Fibroblast of lung (primary cell): ENCODE measurements around the gene CEP164. TPM values are rescaled to one million over a fixed set of nuclear protein-coding genes. Genes with fewer than 3 reads are reported as not detected.

Experiments
- DNase-seq, 2 donors: peaks; one replicate each; pipeline versions ENCODE4 v3.0.0 to v3.0.0-alpha.2; 2010; ENCODE audit warnings: low read depth in 2 of 2
- H2AFZ ChIP-seq: 2 replicates; pipeline ENCODE4 v1.5.1; 2012; ENCODE audit warnings: low read length, control low read depth, inconsistent platforms
- H3K27ac ChIP-seq: 2 replicates; pipeline ENCODE4 v1.5.1; 2011; ENCODE audit warnings: low read length, control low read depth; ENCODE audit not compliant: insufficient read depth
- H3K27me3 ChIP-seq: 2 replicates; pipeline ENCODE4 v1.5.1; 2011; ENCODE audit warnings: mild to moderate bottlenecking, low read length; ENCODE audit not compliant: control insufficient read depth, insufficient read depth
- H3K36me3 ChIP-seq: 2 replicates; pipeline ENCODE4 v1.5.1; 2011; ENCODE audit warnings: low read length; ENCODE audit not compliant: control insufficient read depth, insufficient read depth
- H3K4me1 ChIP-seq: 2 replicates; pipeline ENCODE4 v1.5.1; 2011; ENCODE audit warnings: low read length; ENCODE audit not compliant: control insufficient read depth, insufficient read depth; ENCODE audit errors: extremely low read depth
- H3K4me2 ChIP-seq: 2 replicates; pipeline ENCODE4 v1.5.1; 2011; ENCODE audit warnings: low read length, control low read depth; ENCODE audit not compliant: insufficient read depth; ENCODE audit errors: extremely low read depth
- H3K4me3 ChIP-seq, 4 experiments: fragments of 200-600 bp in 1 of 4; sonication (generic) in 1 of 4; replicated peaks in 1 of 4; 2 replicates each; pipeline ENCODE4 v1.5.1; 2011 to 2016; ENCODE audit warnings: low read length in 4 of 4, low read depth in 3 of 4, mild to moderate bottlenecking in 3 of 4, control low read depth in 2 of 4, inconsistent platforms in 1 of 4, mixed read lengths in 1 of 4; ENCODE audit not compliant: insufficient read depth in 1 of 4; ENCODE audit errors: control extremely low read depth in 1 of 4
- H3K79me2 ChIP-seq: 2 replicates; pipeline ENCODE4 v1.5.1; 2012; ENCODE audit warnings: mild to moderate bottlenecking, low read length, inconsistent platforms; ENCODE audit not compliant: control insufficient read depth, insufficient read depth
- H3K9ac ChIP-seq: 2 replicates; pipeline ENCODE4 v1.5.1; 2011; ENCODE audit warnings: mild to moderate bottlenecking, low read length, control low read depth; ENCODE audit not compliant: insufficient read depth
- H3K9me3 ChIP-seq: 2 replicates; pipeline ENCODE4 v1.5.1; 2012; ENCODE audit warnings: low read depth, low read length; ENCODE audit not compliant: control insufficient read depth, insufficient read depth
- H4K20me1 ChIP-seq: 2 replicates; pipeline ENCODE4 v1.5.1; 2011; ENCODE audit warnings: low read length; ENCODE audit not compliant: control insufficient read depth, insufficient read depth; ENCODE audit errors: extremely low read depth
- CTCF ChIP-seq, 2 donors: IDR thresholded peaks in 1 of 2; conservative IDR thresholded peaks in 1 of 2; 1 replicate in 1 of 2; 2 replicates in 1 of 2; pipeline ENCODE4 v1.5.1; 2011 to 2012; ENCODE audit warnings: low read length in 2 of 2, control low read depth in 1 of 2, inconsistent platforms in 1 of 2, low read depth in 1 of 2, mild to moderate bottlenecking in 1 of 2
- EZH2 ChIP-seq: IDR thresholded peaks from 2 replicates; pipeline ENCODE4 v1.5.1; 2012; ENCODE audit warnings: low read length, control low read depth, mild to moderate bottlenecking; ENCODE audit errors: missing control alignments
- polyA plus RNA-seq, 2 donors: library from polyadenylated mRNA; depleted of rRNA in 1 of 2; stranded (reverse) in 1 of 2; unstranded in 1 of 2; fragments of >200 nt; gene quantifications; 2 replicates each; pipeline ENCODE4 v1.2.1, GENCODE V29; 2011 to 2012; ENCODE audit warnings: missing spikeins in 1 of 2
- total RNA-seq: library from RNA; depleted of rRNA; stranded (reverse); fragments of >200 nt; gene quantifications from 2 replicates; pipeline ENCODE4 v1.2.1, GENCODE V29; 2014

The CEP164 gene
- total and polyA plus RNA-seq, 2 donors (not counting 1 experiment from before 2014, with no cell fraction given), result 16.1 to 33.5 TPM

GRCh38 chr11:117345039-117345438, 17.4 kb downstream of the CEP164 start:
- Histone ChIP-seq H3K27ac (no peak overlapping the region), H3K4me2 (no peak overlapping the region), H3K36me3 (peaks cover 11% of the 10 kb centered on the region)

GRCh38 chr11:117354550-117354949, 26.9 kb downstream of the CEP164 start:
- Histone ChIP-seq H3K36me3 (peaks cover 12% of the 10 kb centered on the region), H3K27ac (no peak overlapping the region), H3K27me3 (no peaks in the 10 kb centered on the region), H3K4me3 (no peak overlapping the region), H4K20me1 (no peaks in the 10 kb centered on the region), H3K9me3 (no peaks in the 10 kb centered on the region), H3K4me1 (no peaks in the 10 kb centered on the region), H3K79me2 (no peaks in the 10 kb centered on the region), H3K4me2 (no peak overlapping the region), H3K9ac (no peak overlapping the region), H2AFZ (no peak overlapping the region)
- DNase-seq, result no peak
- no peak for TF ChIP-seq EZH2
- TF ChIP-seq CTCF (conservative IDR thresholded peaks at IDR 0.05 in 1 of 2, IDR thresholded peaks at IDR 0.05 in 1 of 2; ENCODE audit: low read depth in 1 of 2, low read length in 2 of 2), result no peak

More at GRCh38 chr11:117345039-117345438, 17.4 kb downstream of the CEP164 start:
- Histone ChIP-seq H3K9ac (no peak overlapping the region), H4K20me1 (no peaks in the 10 kb centered on the region), H3K9me3 (no peaks in the 10 kb centered on the region), H3K27me3 (no peaks in the 10 kb centered on the region), H3K4me3 (no peak overlapping the region), H3K79me2 (no peaks in the 10 kb centered on the region), H3K4me1 (no peaks in the 10 kb centered on the region), H2AFZ (no peak overlapping the region)
- DNase-seq, result peak in 1 of 2 donors; percentile 35
- TF ChIP-seq CTCF (conservative IDR thresholded peaks at IDR 0.05 in 1 of 2, IDR thresholded peaks at IDR 0.05 in 1 of 2; ENCODE audit: low read depth in 1 of 2, low read length in 2 of 2) (no peak), EZH2 (no peak)

GRCh38 chr11:117356126-117356890, 28.7 kb downstream of the CEP164 start:
- Histone ChIP-seq H3K9ac (no peak overlapping the region), H3K27me3 (no peaks in the 10 kb centered on the region), H3K36me3 (peaks cover 12% of the 10 kb centered on the region), H3K4me2 (no peak overlapping the region), H3K9me3 (no peaks in the 10 kb centered on the region), H2AFZ (no peak overlapping the region), H4K20me1 (no peaks in the 10 kb centered on the region), H3K4me3 (no peak overlapping the region), H3K79me2 (no peaks in the 10 kb centered on the region), H3K27ac (no peak overlapping the region), H3K4me1 (no peaks in the 10 kb centered on the region)
- no peak for DNase-seq
- TF ChIP-seq EZH2 (no peak), CTCF (conservative IDR thresholded peaks at IDR 0.05 in 1 of 2, IDR thresholded peaks at IDR 0.05 in 1 of 2; ENCODE audit: low read depth in 1 of 2, low read length in 2 of 2) (no peak)
